Heart left ventricle (tissue), 16 donors: ENCODE measurements around the gene OR6K3. TPM values are rescaled to one million over a fixed set of nuclear protein-coding genes. Genes with fewer than 3 reads are reported as not detected.

Source experiments
- ATAC-seq, 4 donors: fragments of 200-7000 bp; cut with Tn5 transposase; one replicate each; pipeline ENCODE4 v1.9.1; 2020 to 2022; ENCODE audit warnings: moderate library complexity in 4 of 4, mild to moderate bottlenecking in 3 of 4, moderate number of reproducible peaks in 1 of 4
- DNase-seq, 5 donors: peaks; one replicate each; pipeline ENCODE4 v3.0.0-alpha.2; 2020
- H3K27ac ChIP-seq, 12 donors: fragments of 200-600 bp; sonication (generic) in 4 of 12; one replicate each; pipeline versions ENCODE4 v1.5.0 to v1.8.0; 2016 to 2022; ENCODE audit warnings: mild to moderate bottlenecking in 2 of 12
- H3K27me3 ChIP-seq, 9 donors: fragments of 200-600 bp; sonication (generic) in 2 of 9; one replicate each; pipeline versions ENCODE4 v1.5.1 to v1.8.0; 2016 to 2022; ENCODE audit warnings: mild to moderate bottlenecking in 3 of 9
- H3K36me3 ChIP-seq, 9 donors: fragments of 200-600 bp; sonication (generic) in 2 of 9; one replicate each; pipeline versions ENCODE4 v1.5.0 to v1.8.0; 2018 to 2022; ENCODE audit warnings: mild to moderate bottlenecking in 2 of 9
- H3K4me1 ChIP-seq, 12 donors: fragments of 200-600 bp; sonication (generic) in 4 of 12; one replicate each; pipeline versions ENCODE4 v1.5.0 to v1.8.0; 2016 to 2022; ENCODE audit warnings: mild to moderate bottlenecking in 3 of 12
- H3K4me3 ChIP-seq, 12 donors: fragments of 200-600 bp; sonication (generic) in 4 of 12; one replicate each; pipeline versions ENCODE4 v1.5.0 to v1.8.0; 2017 to 2022; ENCODE audit warnings: mild to moderate bottlenecking in 9 of 12, moderate library complexity in 4 of 12
- H3K9me3 ChIP-seq, 12 donors: fragments of 200-600 bp; sonication (generic) in 4 of 12; one replicate each; pipeline versions ENCODE4 v1.5.0 to v1.8.0; 2016 to 2022; ENCODE audit warnings: mild to moderate bottlenecking in 1 of 12
- CTCF ChIP-seq, 12 donors: fragments of 200-600 bp; sonication (generic) in 4 of 12; IDR thresholded peaks; one replicate each; pipeline versions ENCODE4 v1.5.0 to v1.8.0; 2018 to 2022; ENCODE audit warnings: antibody characterized with exemption in 12 of 12, mild to moderate bottlenecking in 5 of 12
- POLR2A ChIP-seq, 2 donors: fragments of 450-650 bp; IDR thresholded peaks; one replicate each; pipeline ENCODE4 v1.6.1; 2017; ENCODE audit warnings: antibody characterized with exemption in 2 of 2, mild to moderate bottlenecking in 2 of 2, moderate library complexity in 2 of 2
- WGBS, 4 donors: extraction: QIAGEN DNeasy Blood & Tissue Kit in 2 of 4; methylation state at CpG; one replicate each; pipeline versions ENCODE4 v1.1.5 to v1.1.7; 2013 to 2018; 5-methylcytosine and 5-hydroxymethylcytosine counted together
- intact Hi-C, 10 donors: fragments of 100-400 bp; cut with DNase I; formaldehyde crosslinking; loops; one replicate each; pipeline versions ENCODE4 v1.11.1 to v1.14.2; 2022
- polyA plus RNA-seq, 2 donors: library from polyadenylated mRNA; stranded (reverse); fragments of 200-250 nt; gene quantifications; one replicate each; pipeline ENCODE4 v1.2.3, GENCODE V29; 2013
- total RNA-seq, 9 donors: library from RNA; depleted of rRNA in 2 of 9; stranded (reverse); fragments of >200 nt in 2 of 9; fragmentation: NEBNext Ultra II Directional in 3 of 9; extraction: Animal tissue kit (Norgen Biotek cat#: 25700) in 3 of 9; gene quantifications; one replicate each; pipeline versions ENCODE4 v1.1.0 to v1.2.4, GENCODE V29; 2016 to 2023
- donor health status: ischemic (EF 13 %, LVEDD 7.1; RV severe dilation, severe dysfunction).
- donor health status: healthy with polysubstance abuse.
- donor health status: DM: no; HTN: yes; CAD: no.
- donor health status: DM: no; HTN: no; CAD: no.
- donor health status: ischemic (EF 25% LVEDD 6.9; RV normal size, moderate dysfunction).
- donor health status: ischemic (EF 25% LVEDD 5.7; RV mildly dilated, moderate dysfunction).
- donor health status: healthy.
- donor health status: DM: yes; HTN: yes; CAD: no.
- donor health status: ischemic (EF 35%, LVEDD 5.7; RV mildly dilated, moderate dysfunction).
- donor health status: nonischemic (EF 11% LVEDD 7.7; RV severe dilation, severe dysfunction).
- donor health status: DM: yes; HTN: yes; CAD: no.
- donor health status: PGD.
- donor health status: ischemic (EF 29% LVEDD 5.4; RV normal size, mild dysfunction).
- donor health status: nonischemic (EF 23%, LVEDD 6.1; RV moderate dilation, normal function).

Gene OR6K3
- total and polyA plus RNA-seq, 11 donors = not detected

- DNase-seq = no peak
- no peak for ATAC-seq
- Histone ChIP-seq H3K36me3 (no peaks in the 10 kb centered on the region), H3K27ac (no peak overlapping the region), H3K27me3 (peaks cover 0 to 8% (median 0%) of the 10 kb centered on the region in 9 donors), H3K4me3 (no peak overlapping the region), H3K4me1 (peaks cover 0 to under 1% (median 0%) of the 10 kb centered on the region in 12 donors), H3K9me3 (no peaks in the 10 kb centered on the region)
- intact Hi-C loops = no loop called here
- TF ChIP-seq CTCF (IDR thresholded peaks at IDR 0.05) (no peak), POLR2A (IDR thresholded peaks at IDR 0.05) (no peak)
- 93 to 95% (median 93%) methylated on average over 5 of the region's 5 CpGs for WGBS, 4 donors
Observed at GRCh38 chr1:158724442-158724841, 3.9 kb upstream of the OR6K3 start.

- no peaks in the 10 kb centered on the region for H3K9me3 ChIP-seq
Observed at GRCh38 chr1:158719664-158720063, 856 bp downstream of the OR6K3 start.

DNA sequence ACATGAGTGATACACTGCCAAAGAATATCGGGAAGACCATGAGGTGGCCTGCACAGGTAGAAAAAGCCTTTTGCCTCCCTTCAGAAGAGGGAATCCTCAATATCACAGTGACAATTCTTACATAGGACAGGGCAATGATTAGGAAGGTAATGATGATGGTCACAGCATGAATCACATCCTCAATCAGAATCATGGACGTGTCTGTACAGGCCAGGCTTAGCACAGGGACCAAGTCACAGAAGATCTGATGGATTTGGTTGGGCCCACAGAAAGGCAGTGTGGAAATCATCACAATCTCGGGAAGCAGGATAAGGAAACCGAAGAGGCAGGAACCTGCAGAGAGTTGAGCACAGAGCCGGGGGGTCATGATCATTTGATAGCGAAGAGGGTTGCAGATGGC is 3.2 kb downstream of the OR6K3 start:
- WGBS, 4 donors = 80 to 91% (median 86%) methylated on average over 6 of the region's 6 CpGs
- no peak for TF ChIP-seq CTCF (IDR thresholded peaks at IDR 0.05)
- no peak for TF ChIP-seq POLR2A (IDR thresholded peaks at IDR 0.05)
- intact Hi-C loops = no loop called here
- Histone ChIP-seq H3K4me1 (no peaks in the 10 kb centered on the region), H3K9me3 (no peaks in the 10 kb centered on the region), H3K4me3 (no peak overlapping the region), H3K27ac (no peak overlapping the region), H3K36me3 (no peaks in the 10 kb centered on the region), H3K27me3 (no peaks in the 10 kb centered on the region)
- ATAC-seq = no peak
- no peak for DNase-seq

More at GRCh38 chr1:158719664-158720063, 856 bp downstream of the OR6K3 start:
- Histone ChIP-seq H3K4me1 (no peaks in the 10 kb centered on the region), H3K27me3 (no peaks in the 10 kb centered on the region), H3K36me3 (no peaks in the 10 kb centered on the region), H3K4me3 (no peak overlapping the region), H3K27ac (no peak overlapping the region)
- no peak for TF ChIP-seq CTCF (IDR thresholded peaks at IDR 0.05)
- no peak for TF ChIP-seq POLR2A (IDR thresholded peaks at IDR 0.05)
- DNase-seq (no peak), ATAC-seq (no peak)
- 59 to 66% (median 66%) methylated on average over 3 of the region's 3 CpGs for WGBS, 4 donors
- intact Hi-C loops = no loop called here

GRCh38 chr1:158716335-158716734 is 4.2 kb downstream of the OR6K3 start:
- H3K9me3 ChIP-seq = no peaks in the 10 kb centered on the region
- H3K36me3 ChIP-seq = no peaks in the 10 kb centered on the region
- no peaks in the 10 kb centered on the region for H3K27me3 ChIP-seq
- H3K4me1 ChIP-seq = no peaks in the 10 kb centered on the region
- ATAC-seq (no peak), DNase-seq (no peak)
- 76 to 84% (median 84%) methylated on average over 1 of the region's 1 CpG for WGBS, 4 donors
- no peak overlapping the region for H3K4me3 ChIP-seq
- intact Hi-C loops = no loop called here
- no peak for TF ChIP-seq CTCF (IDR thresholded peaks at IDR 0.05)
- TF ChIP-seq POLR2A (IDR thresholded peaks at IDR 0.05) = no peak
- no peak overlapping the region for H3K27ac ChIP-seq
